ENCODE data around the gene RARB. TPM values are rescaled to one million over a fixed set of nuclear protein-coding genes. Genes with fewer than 3 reads are reported as not detected.

The RARB gene
- total and polyA plus RNA-seq, 7 donors: 1.2 to 18.5 (median 8.3) TPM

- no peak overlapping the region for H3K4me3 ChIP-seq
- no peaks in the 10 kb centered on the region for H3K9me3 ChIP-seq
- no peaks in the 10 kb centered on the region for H3K36me3 ChIP-seq
- WGBS, 2 donors: 77% methylated on average over 6 of the region's 6 CpGs
- no peaks in the 10 kb centered on the region for H3K27me3 ChIP-seq
- H3K27ac ChIP-seq: peak overlapping the region in 2 of 4 donors; percentile 31 to 56
- TF ChIP-seq POLR2A (IDR thresholded peaks at IDR 0.05): no peak
- TF ChIP-seq EP300 (IDR thresholded peaks at IDR 0.05): no peak
- intact Hi-C loops (cut with DNase I): no loop called here
- H3K4me1 ChIP-seq: peaks cover 0 to 67% (median 57%) of the 10 kb centered on the region in 4 donors
- DNase-seq: no peak
Observed at GRCh38 chr3:25478211-25478757, 50.2 kb downstream of the RARB start.

DNA sequence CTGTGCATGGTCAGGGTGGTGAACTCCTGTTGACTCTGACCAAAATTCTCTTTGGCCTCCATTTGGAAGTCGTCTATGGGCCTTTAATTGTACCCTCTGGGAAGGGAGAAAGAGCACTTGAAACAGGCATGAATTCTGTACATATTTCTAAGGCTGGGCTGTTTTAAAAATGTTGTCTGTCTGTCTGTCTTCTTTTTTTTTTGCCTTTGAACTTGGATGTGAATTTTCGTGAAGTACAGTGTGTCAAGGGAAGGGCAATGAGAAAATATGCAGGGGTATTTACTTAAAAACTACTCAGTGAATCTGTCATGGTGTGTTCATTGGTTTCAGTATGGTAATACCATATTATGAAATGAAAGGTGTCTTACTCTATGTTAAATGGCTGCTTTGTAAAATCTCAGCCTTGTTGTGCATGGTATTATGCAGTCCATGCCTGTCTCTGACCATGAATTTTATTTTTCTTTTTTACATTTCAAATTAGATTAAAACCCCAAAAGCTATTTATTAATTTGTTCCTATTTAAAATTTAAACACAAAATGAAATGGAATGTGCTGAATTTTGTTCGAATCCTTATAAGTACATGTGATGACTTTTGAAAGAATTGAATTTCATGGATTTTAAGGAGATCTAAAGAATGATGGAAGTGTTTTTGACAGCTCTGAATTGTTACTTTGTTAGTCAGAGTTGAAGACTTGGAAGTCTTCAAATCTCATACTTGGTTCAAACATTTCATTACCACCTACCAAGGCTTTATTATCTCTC, 51.1 kb downstream of the RARB start:
- peak overlapping the region in 2 of 4 donors; percentile 31 to 56 for H3K27ac ChIP-seq
- DNase-seq: no peak
- H3K36me3 ChIP-seq: no peaks in the 10 kb centered on the region
- TF ChIP-seq, protein P1, sequence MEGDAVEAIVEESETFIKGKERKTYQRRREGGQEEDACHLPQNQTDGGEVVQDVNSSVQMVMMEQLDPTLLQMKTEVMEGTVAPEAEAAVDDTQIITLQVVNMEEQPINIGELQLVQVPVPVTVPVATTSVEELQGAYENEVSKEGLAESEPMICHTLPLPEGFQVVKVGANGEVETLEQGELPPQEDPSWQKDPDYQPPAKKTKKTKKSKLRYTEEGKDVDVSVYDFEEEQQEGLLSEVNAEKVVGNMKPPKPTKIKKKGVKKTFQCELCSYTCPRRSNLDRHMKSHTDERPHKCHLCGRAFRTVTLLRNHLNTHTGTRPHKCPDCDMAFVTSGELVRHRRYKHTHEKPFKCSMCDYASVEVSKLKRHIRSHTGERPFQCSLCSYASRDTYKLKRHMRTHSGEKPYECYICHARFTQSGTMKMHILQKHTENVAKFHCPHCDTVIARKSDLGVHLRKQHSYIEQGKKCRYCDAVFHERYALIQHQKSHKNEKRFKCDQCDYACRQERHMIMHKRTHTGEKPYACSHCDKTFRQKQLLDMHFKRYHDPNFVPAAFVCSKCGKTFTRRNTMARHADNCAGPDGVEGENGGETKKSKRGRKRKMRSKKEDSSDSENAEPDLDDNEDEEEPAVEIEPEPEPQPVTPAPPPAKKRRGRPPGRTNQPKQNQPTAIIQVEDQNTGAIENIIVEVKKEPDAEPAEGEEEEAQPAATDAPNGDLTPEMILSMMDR (IDR thresholded peaks at IDR 0.05): no peak
- no peak for TF ChIP-seq POLR2A (IDR thresholded peaks at IDR 0.05)
- no peak for TF ChIP-seq POLR2AphosphoS5 (IDR thresholded peaks at IDR 0.05)
- no peak for TF ChIP-seq EP300 (IDR thresholded peaks at IDR 0.05)
- no peaks in the 10 kb centered on the region for H3K27me3 ChIP-seq
- 78 to 79% methylated on average over 3 of the region's 3 CpGs for WGBS, 2 donors
- peaks cover 0 to 60% (median 50%) of the 10 kb centered on the region in 4 donors for H3K4me1 ChIP-seq
- intact Hi-C loops (cut with DNase I): no loop called here
- no peak overlapping the region for H3K4me3 ChIP-seq
- no peaks in the 10 kb centered on the region for H3K9me3 ChIP-seq

- H3K9me3 ChIP-seq: no peaks in the 10 kb centered on the region
- intact Hi-C loops (cut with DNase I): no loop called here
- H3K27me3 ChIP-seq: no peaks in the 10 kb centered on the region
- H3K27ac ChIP-seq: peak overlapping the region in 1 of 4 donors; percentile 56
- 47 to 48% methylated on average over 1 of the region's 1 CpG for WGBS, 2 donors
- DNase-seq: no peak
- no peak for TF ChIP-seq POLR2A (IDR thresholded peaks at IDR 0.05)
- TF ChIP-seq, protein P1 (IDR thresholded peaks at IDR 0.05): no peak
- no peak for TF ChIP-seq POLR2AphosphoS5 (IDR thresholded peaks at IDR 0.05)
- no peak for TF ChIP-seq EP300 (IDR thresholded peaks at IDR 0.05)
- H3K36me3 ChIP-seq: no peaks in the 10 kb centered on the region
- H3K4me3 ChIP-seq: no peak overlapping the region
- peaks cover 0 to 60% (median 46%) of the 10 kb centered on the region in 4 donors for H3K4me1 ChIP-seq
Observed at GRCh38 chr3:25479727-25480010, 51.6 kb downstream of the RARB start.

DNA sequence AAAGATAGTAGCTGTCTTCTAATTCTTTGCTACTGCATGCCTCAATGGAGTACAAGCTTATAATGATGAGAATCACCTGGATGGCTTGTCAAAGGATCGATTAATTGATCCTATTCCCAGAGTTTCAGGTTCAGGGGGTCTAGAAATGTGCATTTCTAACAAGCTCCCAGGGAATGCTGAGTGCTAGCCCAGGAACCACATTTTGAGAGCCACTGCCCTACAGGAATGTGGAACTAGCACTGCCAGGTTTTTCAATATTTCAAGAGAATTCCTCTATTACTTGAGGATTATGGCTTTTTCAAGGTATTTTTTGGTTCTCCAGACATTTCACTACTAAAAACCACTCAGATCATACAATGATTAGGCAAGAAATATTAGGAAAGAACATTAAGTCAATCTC, 52.7 kb downstream of the RARB start:
- TF ChIP-seq, protein P1 (IDR thresholded peaks at IDR 0.05): no peak
- no peak for TF ChIP-seq POLR2A (IDR thresholded peaks at IDR 0.05)
- no peak for TF ChIP-seq POLR2AphosphoS5 (IDR thresholded peaks at IDR 0.05)
- no peak for TF ChIP-seq EP300 (IDR thresholded peaks at IDR 0.05)
- Histone ChIP-seq H3K27ac (peak overlapping the region in 1 of 4 donors; percentile 56), H3K27me3 (no peaks in the 10 kb centered on the region)

GRCh38 chr3:25481386-25481785, 53.3 kb downstream of the RARB start:
- no peak for TF ChIP-seq POLR2A (IDR thresholded peaks at IDR 0.05)
- TF ChIP-seq EP300 (IDR thresholded peaks at IDR 0.05): no peak
- TF ChIP-seq POLR2AphosphoS5 (IDR thresholded peaks at IDR 0.05): no peak
- TF ChIP-seq, protein P1 (IDR thresholded peaks at IDR 0.05): no peak
- H3K4me1 ChIP-seq: peaks cover 0 to 55% (median 41%) of the 10 kb centered on the region in 4 donors
- no peaks in the 10 kb centered on the region for H3K27me3 ChIP-seq
- whole genome bisulfite sequencing, 2 donors: 24 to 62% methylated on average over 1 of the region's 1 CpG
- DNase-seq: no peak
- H3K36me3 ChIP-seq: no peaks in the 10 kb centered on the region
- no peaks in the 10 kb centered on the region for H3K9me3 ChIP-seq
- intact Hi-C loops (cut with DNase I): no loop called here
- no peak overlapping the region for H3K4me3 ChIP-seq
- peak overlapping the region in 1 of 4 donors; percentile 56 for H3K27ac ChIP-seq

More for the DNA sequence above, 52.7 kb downstream of the RARB start:
- intact Hi-C loops (cut with DNase I): no loop called here
- no peaks in the 10 kb centered on the region for H3K36me3 ChIP-seq
- H3K4me1 ChIP-seq: peaks cover 0 to 60% (median 45%) of the 10 kb centered on the region in 4 donors
- 81 to 83% methylated on average over 1 of the region's 1 CpG for WGBS, 2 donors
- no peak for DNase-seq
- H3K9me3 ChIP-seq: no peaks in the 10 kb centered on the region
- H3K4me3 ChIP-seq: no peak overlapping the region
